PC-9 (cell line): ENCODE data around the gene PPIL1. TPM values are rescaled to one million over a fixed set of nuclear protein-coding genes. Genes with fewer than 3 reads are reported as not detected.

ENCODE experiments used
- BruUV-seq: library from RNA; stranded (reverse); fragments of 400-500 nt; replicated peaks from 2 replicates; lab custom pipeline; 2021; lab: Mats Ljungman, UMichigan
- CTCF ChIA-PET: fragments of 300-600 bp; sonication (Branson Sonifier 250); formaldehyde crosslinking; loops from one replicate; lab custom pipeline; 2022; ENCODE audit warnings: antibody characterized with exemption; lab: Charles Lee
- POLR2A ChIA-PET: fragments of 300-600 bp; sonication (Branson Sonifier 250); formaldehyde crosslinking; loops from one replicate; lab custom pipeline; 2022; ENCODE audit warnings: antibody characterized with exemption; ENCODE audit not compliant: unreplicated experiment; lab: Charles Lee
- DNase-seq, 2 experiments: peaks; one replicate each; pipeline versions ENCODE4 v3.0.0 to v3.0.0-alpha.2; 2015 to 2022; ENCODE audit warnings: mixed read lengths in 1 of 2
- H2AFZ ChIP-seq: fragments of 200-600 bp; sonication (generic); 2 replicates; pipeline ENCODE4 v1.8.1; 2017; ENCODE audit warnings: antibody characterized with exemption
- H3F3A ChIP-seq: fragments of 200-600 bp; sonication (generic); 2 replicates; pipeline ENCODE4 v1.8.1; 2017; ENCODE audit warnings: antibody characterized with exemption, mild to moderate bottlenecking, low read depth; ENCODE audit not compliant: insufficient read depth
- H3K27ac ChIP-seq: fragments of 200-600 bp; sonication (generic); 2 replicates; pipeline ENCODE4 v1.6.1; 2016; ENCODE audit warnings: mixed run types
- H3K27me3 ChIP-seq: fragments of 200-600 bp; sonication (generic); 2 replicates; pipeline ENCODE4 v1.6.1; 2016; ENCODE audit warnings: low read depth, mixed run types; ENCODE audit not compliant: insufficient read depth
- H3K36me3 ChIP-seq: fragments of 200-600 bp; sonication (generic); 2 replicates; pipeline ENCODE4 v1.6.1; 2016; ENCODE audit warnings: low read depth, mixed run types
- H3K4me1 ChIP-seq: fragments of 200-600 bp; sonication (generic); replicated peaks from 2 replicates; pipeline ENCODE4 v1.6.1; 2016; ENCODE audit warnings: mixed run types; ENCODE audit not compliant: insufficient read depth
- H3K4me2 ChIP-seq: fragments of 200-600 bp; sonication (generic); 2 replicates; pipeline ENCODE4 v1.6.1; 2017; ENCODE audit warnings: mixed run types
- H3K4me3 ChIP-seq: fragments of 200-600 bp; sonication (generic); 2 replicates; pipeline ENCODE4 v1.6.1; 2016; ENCODE audit warnings: mixed run types
- H3K79me2 ChIP-seq: fragments of 200-600 bp; sonication (generic); 2 replicates; pipeline ENCODE4 v1.6.1; 2017; ENCODE audit warnings: low read depth, mixed run types
- H3K9me2 ChIP-seq: fragments of 200-600 bp; sonication (generic); 2 replicates; pipeline ENCODE4 v1.8.1; 2017; ENCODE audit warnings: mild to moderate bottlenecking; ENCODE audit not compliant: insufficient read depth
- H3K9me3 ChIP-seq: fragments of 200-600 bp; sonication (generic); 2 replicates; pipeline ENCODE4 v1.8.1; 2016; ENCODE audit warnings: low read depth; ENCODE audit not compliant: insufficient read depth
- H4K20me1 ChIP-seq: fragments of 200-600 bp; sonication (generic); 2 replicates; pipeline ENCODE4 v1.8.1; 2017; ENCODE audit not compliant: insufficient read depth
- EZH2 ChIP-seq: fragments of 200-600 bp; sonication (generic); IDR thresholded peaks from 2 replicates; pipeline ENCODE4 v1.8.0; 2017; ENCODE audit warnings: antibody characterized with exemption, low read depth
- intact Hi-C: fragments of 100-400 bp; cut with micrococcal nuclease; formaldehyde crosslinking; loops from one replicate; pipeline ENCODE4 v1.10.0; 2022; ENCODE audit not compliant: unreplicated experiment
- total RNA-seq: library from RNA; stranded (reverse); gene quantifications from 2 replicates; pipeline ENCODE4 v1.2.3, GENCODE V29; 2021
- TF ChIP-seq, protein P1 (sequence below): fragments of 200-600 bp; sonication (generic); conservative IDR thresholded peaks from 2 replicates; pipeline ENCODE4 v1.6.1; 2017; ENCODE audit warnings: mixed run types, antibody characterized with exemption, mild to moderate bottlenecking, moderate library complexity

The PPIL1 gene
- total RNA-seq, 1 experiment from 2014 or later = 28.4 TPM

DNA sequence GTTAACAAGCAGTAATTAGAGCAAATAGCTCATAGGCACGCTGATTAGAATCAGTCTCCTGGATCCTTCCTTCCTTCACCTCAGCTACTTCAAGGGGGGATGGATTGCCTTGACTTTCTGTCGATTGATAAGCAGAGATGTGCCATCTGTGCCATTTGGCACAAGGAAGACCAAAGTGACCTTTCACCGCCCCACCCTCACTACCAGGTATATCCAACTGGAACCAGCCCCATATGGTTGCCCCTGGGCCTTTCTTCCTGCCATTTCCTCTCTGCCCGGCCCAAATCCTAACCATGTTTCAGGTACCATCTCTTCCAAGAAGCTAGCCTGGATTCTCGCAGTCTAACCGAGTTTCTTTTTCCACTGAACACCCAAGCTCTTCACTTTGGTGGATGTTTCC is 26.6 kb downstream of the PPIL1 start:
- H3K36me3 ChIP-seq = peaks cover 5% of the 10 kb centered on the region; the same call in 1 of the 2 replicates
- ChIA-PET CTCF (interaction anchor here (0.6 kb wide), 1 partner anchor 83 kb away, joined by 4 read pairs; no protein-coding TSS in a partner anchor), POLR2A (interaction anchor here (0.6 kb wide), 2 partner anchors 38 to 65 kb away, joined by 3 read pairs; partner anchors contain the start of gene C6orf89)
- H2AFZ ChIP-seq = no peak overlapping the region
- H3K27ac ChIP-seq = no peak overlapping the region
- H3K27me3 ChIP-seq = no peaks in the 10 kb centered on the region
- no peaks in the 10 kb centered on the region for H3K79me2 ChIP-seq
- no peak for TF ChIP-seq EZH2
- TF ChIP-seq, protein P1, sequence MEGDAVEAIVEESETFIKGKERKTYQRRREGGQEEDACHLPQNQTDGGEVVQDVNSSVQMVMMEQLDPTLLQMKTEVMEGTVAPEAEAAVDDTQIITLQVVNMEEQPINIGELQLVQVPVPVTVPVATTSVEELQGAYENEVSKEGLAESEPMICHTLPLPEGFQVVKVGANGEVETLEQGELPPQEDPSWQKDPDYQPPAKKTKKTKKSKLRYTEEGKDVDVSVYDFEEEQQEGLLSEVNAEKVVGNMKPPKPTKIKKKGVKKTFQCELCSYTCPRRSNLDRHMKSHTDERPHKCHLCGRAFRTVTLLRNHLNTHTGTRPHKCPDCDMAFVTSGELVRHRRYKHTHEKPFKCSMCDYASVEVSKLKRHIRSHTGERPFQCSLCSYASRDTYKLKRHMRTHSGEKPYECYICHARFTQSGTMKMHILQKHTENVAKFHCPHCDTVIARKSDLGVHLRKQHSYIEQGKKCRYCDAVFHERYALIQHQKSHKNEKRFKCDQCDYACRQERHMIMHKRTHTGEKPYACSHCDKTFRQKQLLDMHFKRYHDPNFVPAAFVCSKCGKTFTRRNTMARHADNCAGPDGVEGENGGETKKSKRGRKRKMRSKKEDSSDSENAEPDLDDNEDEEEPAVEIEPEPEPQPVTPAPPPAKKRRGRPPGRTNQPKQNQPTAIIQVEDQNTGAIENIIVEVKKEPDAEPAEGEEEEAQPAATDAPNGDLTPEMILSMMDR = no peak
- no peak overlapping the region for H3K4me2 ChIP-seq
- H3K4me1 ChIP-seq = peaks cover 9% of the 10 kb centered on the region
- H3K9me2 ChIP-seq = no peaks in the 10 kb centered on the region
- no peak for DNase-seq
- H3K9me3 ChIP-seq = no peaks in the 10 kb centered on the region
- no TSS peak for BruUV-seq
- no peak overlapping the region for H3K4me3 ChIP-seq
- intact Hi-C loops = no loop called here
- peaks cover 11% of the 10 kb centered on the region; the same call in 1 of the 2 replicates for H3F3A ChIP-seq
- no peaks in the 10 kb centered on the region for H4K20me1 ChIP-seq

DNA sequence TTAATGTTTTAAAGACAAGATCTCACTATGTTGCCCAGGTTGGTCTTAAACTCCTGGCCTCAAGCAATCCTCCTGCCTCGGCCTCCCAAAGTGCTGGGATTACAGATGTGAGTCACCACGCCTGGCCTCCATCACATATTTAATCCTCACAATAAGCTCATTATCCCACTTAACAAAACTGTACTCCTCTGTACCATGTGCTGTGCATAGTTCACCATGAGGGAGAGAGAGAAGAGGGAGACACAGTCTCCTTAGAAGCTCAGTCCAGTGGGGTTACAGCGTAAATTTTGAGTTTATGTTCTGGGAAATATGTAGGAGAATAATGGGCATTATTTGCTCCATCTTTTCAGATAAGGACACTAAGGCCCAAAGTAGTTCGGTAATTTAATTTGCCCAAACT is 27.5 kb downstream of the PPIL1 start:
- Histone ChIP-seq H3K9me2 (no peaks in the 10 kb centered on the region), H3K36me3 (peaks cover 5% of the 10 kb centered on the region; the same call in 1 of the 2 replicates), H3K4me3 (no peak overlapping the region), H3F3A (peaks cover 8% of the 10 kb centered on the region; the same call in 1 of the 2 replicates), H3K9me3 (no peaks in the 10 kb centered on the region), H2AFZ (no peak overlapping the region), H3K4me1 (0 out of 2 replicates have a peak, but pooled peaks cover under 1% of the 10 kb centered on the region), H3K27ac (no peak overlapping the region), H4K20me1 (no peaks in the 10 kb centered on the region), H3K27me3 (no peaks in the 10 kb centered on the region), H3K4me2 (no peak overlapping the region), H3K79me2 (no peaks in the 10 kb centered on the region)
- ChIA-PET POLR2A (no interaction called here), CTCF (no interaction called here)
- TF ChIP-seq, protein P1 = no peak
- TF ChIP-seq EZH2 = no peak
- no peak for DNase-seq
- intact Hi-C loops = no loop called here
- BruUV-seq = no TSS peak

DNA sequence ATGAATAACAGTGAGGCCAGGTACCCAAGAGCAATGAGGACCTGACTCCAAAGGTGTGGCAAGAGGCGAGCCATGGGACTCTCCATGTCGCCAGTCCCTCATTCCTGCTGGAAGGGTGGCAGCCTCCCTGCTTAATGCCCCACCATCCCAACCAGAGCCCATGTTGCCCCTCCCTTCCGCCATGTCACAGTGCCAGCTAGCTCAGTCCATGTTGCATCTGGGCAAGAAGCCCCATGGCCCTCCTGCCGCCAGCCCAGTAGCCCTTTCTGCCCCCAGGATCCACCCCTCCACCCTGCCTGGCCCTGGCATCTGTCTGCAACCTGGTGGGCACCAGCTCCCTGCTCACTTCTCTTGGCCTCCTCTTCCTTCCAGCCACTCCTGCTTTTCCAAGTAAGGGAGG is 29.4 kb downstream of the PPIL1 start:
- ChIA-PET CTCF (no interaction called here), POLR2A (no interaction called here)
- H3K4me3 ChIP-seq = no peak overlapping the region
- no peak for DNase-seq
- H3K4me2 ChIP-seq = no peak overlapping the region
- H3K9me2 ChIP-seq = no peaks in the 10 kb centered on the region
- no peaks in the 10 kb centered on the region for H3K9me3 ChIP-seq
- no peaks in the 10 kb centered on the region for H3K4me1 ChIP-seq
- no peaks in the 10 kb centered on the region for H3K36me3 ChIP-seq
- no peaks in the 10 kb centered on the region for H3K79me2 ChIP-seq
- H3K27ac ChIP-seq = no peak overlapping the region
- TF ChIP-seq, protein P1 = no peak
- TF ChIP-seq EZH2 = no peak
- H2AFZ ChIP-seq = no peak overlapping the region
- H4K20me1 ChIP-seq = no peaks in the 10 kb centered on the region
- intact Hi-C loops = no loop called here
- no TSS peak for BruUV-seq
- 0 out of 2 replicates have a peak, but pooled peaks cover 8% of the 10 kb centered on the region for H3F3A ChIP-seq
- H3K27me3 ChIP-seq = no peaks in the 10 kb centered on the region
